GM21723 (cell line): Measurements from ENCODE around the gene WDR90.
"Not testable (repeated sequence)": the region's sequence is repeated elsewhere in the genome, so short reads cannot be mapped to it uniquely, and the experiment has no call there.

Experiments used
- ATAC-seq: cut with Tn5 transposase; IDR thresholded peaks from one replicate; pipeline ENCODE4 v1.9.1; 2021; ENCODE audit warnings: mild to moderate bottlenecking, moderate library complexity; ENCODE audit not compliant: unreplicated experiment

The WDR90 gene

GRCh38 chr16:704552-705380, 55.6 kb downstream of the WDR90 start:
- no peak for ATAC-seq

DNA sequence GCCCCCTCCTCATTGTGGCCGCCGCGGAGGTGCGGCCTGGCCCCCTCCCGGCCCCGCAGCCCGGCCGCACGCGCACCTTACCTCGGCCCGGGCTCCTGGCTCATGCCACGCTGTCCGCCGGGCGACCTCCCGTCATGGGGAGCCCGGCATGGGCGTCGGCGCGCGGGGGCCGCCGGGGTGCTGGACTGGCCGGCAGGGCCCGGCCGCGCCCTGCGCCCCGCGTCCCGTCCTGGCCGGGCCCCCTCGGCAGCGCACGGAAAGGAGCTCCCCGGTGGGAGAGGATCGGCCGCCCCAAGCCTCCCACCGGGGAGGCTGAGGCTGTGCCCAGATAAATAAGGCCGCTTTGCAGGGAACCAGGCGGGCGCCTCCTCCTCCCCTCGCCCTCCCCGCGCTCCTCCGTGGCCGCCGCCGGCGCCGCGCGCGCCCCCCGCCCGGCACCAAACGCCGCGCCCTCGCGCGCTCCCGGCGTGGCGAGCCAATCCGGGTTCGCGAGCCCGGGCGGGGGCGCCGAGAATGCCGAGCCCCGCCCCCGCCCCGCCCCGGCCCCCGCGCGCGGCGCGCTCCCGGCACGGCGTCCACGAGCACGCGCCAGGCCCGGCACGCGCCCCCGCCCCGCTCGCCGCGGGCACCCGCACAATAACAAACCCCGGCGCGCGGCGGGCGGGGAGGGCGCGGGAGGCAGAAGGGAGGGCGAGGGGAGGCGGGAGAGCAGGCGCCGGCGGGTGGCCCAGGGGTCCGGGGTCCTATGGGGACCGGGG, 56.4 kb downstream of the WDR90 start, which contains the start of gene FBXL16:
TSS of gene FBXL16 (minus strand) at position 371 of the 758 bp plus-strand sequence. CDS start 8,396 bp downstream, outside the sequence.
- ATAC-seq: no peak

DNA sequence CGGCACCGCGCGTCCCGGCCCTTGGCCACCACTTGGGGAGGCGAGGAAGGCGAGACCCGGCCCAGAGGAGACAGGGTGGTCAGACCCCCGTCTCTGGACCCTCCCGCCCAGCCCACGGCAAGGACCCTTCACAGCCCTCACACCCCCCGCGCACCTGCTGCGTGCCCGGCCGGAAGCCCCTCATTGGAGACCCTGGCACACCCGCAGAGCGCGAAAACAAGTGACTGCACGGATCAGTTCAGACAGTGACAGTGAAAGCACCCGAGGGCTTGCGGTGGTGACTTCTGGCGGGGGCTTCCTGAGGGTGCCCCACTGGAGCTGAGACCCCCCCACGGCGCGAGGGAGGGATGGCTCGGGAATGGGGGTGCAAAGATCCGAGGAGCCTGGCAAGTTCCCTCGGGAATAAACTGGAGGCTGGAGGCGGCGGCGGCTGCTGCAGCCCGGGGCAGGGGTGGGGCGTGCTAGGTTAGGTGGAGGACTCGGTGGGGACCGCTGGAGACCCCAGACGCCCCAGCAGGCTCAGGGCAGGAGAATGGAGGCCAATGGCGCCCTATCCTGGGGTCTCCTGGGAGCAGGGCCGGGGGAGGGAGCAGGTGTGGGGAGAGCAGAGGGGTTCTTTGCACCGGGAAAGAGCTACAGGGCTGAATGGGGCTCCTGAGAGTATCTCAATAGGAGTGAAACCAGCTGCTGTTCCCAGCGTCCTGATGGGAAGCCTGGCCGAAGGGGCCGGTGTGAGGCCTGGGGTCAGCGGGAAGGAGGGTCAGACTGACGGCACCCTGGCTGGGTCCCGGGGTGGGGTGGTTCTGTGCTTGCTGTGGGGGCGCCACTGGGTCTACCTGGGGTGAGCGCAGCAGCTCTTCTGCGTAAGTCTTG, 57.3 kb downstream of the WDR90 start:
- ATAC-seq: no peak

DNA sequence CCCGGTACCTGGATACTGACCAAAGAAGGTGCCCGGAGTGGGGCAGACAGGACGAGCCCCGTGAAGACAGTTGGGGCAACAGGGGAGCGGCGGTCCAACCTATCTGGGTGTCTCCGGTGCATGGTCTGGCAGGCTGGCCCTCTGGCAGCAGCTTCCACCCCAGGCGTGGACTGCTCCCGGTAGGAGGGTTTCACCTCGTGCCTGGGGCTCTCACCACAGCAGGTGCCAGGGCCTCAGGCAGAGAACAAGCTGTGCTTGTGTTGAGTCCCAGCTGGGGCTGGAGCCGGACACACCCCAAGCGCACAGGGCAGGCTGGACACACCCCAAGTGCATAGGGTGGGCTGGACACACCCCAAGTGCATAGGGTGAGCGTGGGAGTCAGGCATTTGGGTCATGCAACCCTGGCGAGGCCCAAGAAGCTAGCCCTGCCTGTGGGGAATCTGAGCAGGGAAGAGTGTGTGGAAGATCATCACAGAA, 57.9 kb downstream of the WDR90 start:
- no peak for ATAC-seq

- no peak for ATAC-seq
Measured at GRCh38 chr16:708019-708418, 58.9 kb downstream of the WDR90 start.

DNA sequence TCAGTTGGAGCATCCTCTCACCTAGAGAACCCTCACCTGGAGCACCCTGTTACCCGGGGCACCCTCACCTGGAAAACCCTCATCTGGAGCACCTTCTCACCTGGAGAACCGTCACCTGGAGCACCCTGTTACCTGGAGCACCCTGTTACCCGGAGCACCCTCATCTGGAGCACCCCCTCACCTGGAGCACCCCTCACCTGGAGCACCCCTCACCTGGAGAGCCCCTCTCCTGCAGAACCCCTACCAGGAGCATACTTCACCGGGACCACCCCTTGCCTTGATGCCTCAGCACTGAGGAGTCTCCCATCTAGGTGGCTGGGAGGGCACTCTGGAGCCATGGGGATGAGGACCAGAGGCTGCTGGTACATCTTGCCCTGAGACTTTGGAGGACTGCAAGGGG, 59.8 kb downstream of the WDR90 start:
- ATAC-seq: no peak

- ATAC-seq: no peak
Measured at GRCh38 chr16:709566-710499, 60.7 kb downstream of the WDR90 start.

DNA sequence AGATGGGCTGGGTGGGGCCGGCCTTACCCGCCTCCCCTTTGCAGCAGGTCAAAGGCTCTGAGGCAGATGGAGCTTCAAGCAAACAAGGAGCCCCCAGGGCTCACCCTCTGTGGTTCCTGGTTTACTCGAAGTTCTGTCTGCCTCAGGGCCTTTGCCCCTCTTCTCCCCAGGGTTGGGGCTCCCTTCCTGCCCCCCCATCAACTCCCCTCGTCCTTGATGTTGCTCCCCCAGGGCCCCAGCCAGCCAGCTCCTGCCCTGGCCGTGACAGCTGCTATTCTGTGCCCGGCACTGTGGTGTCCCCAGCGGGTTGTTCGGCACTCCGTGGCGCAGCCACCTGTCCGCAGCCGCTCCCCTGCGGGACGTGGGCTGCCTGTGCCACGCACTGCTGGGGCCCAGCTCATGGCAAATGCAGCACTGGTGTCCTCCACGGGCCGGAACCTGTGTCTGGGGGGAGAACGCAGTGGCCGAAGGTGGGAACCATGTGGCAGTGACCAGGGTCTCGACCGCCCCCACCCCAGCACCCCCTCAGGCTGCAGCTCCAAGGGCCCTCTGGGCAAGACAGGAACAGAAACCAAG, 61.4 kb downstream of the WDR90 start:
- no peak for ATAC-seq

- ATAC-seq: no peak
Measured at GRCh38 chr16:711084-711483, 61.9 kb downstream of the WDR90 start.

DNA sequence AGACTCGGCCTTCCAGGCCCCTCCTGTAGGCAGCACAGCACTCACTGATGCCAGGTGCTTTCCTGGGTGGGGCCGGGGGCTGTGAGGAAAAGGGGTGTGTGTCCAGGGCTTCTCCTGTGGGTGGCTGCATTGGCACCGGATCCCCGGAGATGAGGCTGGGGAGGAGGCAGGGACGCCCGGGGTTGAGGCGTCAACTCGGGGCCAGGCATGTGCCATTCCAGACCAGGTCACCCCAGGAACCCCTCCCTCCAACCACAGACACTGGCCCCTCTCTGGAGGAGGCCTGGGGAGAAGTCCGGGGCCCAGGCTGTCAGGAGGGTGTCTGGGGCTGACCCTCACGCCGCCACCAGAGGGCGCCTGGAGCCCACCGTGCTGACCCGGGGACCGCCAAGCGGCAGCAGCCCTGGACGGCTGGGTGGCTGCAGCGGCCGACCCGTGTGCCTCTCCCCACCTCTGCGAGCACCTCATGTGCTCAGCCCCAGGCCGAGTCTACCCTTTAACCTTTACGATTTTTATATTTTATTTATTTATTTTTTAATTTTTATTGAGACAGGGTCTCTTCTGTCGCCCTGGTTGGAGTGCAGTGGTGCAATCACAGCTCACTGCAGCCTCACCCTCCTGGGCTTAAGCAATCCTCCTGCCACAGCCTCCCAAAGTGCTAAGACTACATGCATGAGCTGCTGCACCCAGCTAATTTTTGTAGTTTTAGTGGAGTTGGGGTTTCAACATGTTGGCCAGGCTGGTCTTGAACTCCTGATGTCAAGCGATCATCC, 62.6 kb downstream of the WDR90 start:
- ATAC-seq: no peak

GRCh38 chr16:712740-713250, 63.6 kb downstream of the WDR90 start:
- not testable (repeated sequence) for ATAC-seq

DNA sequence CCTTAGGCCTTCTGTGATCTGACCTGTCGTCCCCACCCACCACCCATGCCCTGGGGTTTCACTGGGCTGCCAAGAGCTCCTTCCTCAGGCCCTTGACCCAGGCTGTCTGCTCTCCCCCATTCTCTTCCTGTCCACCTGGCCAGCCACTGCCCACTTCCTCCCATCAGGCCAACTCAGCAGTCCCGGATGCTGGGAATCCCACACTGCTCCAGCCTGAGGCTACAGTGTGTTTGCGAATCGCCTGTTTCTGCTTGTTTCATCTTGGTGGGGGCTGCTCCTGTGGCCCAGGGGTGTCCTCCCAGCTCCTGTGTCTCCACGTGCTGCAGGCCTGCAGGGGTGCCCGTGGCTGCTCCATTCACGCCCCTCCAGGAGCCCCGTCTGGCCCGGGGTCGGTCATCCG, 64.9 kb downstream of the WDR90 start:
- no peak for ATAC-seq

GRCh38 chr16:714558-715476, 65.7 kb downstream of the WDR90 start, which contains the start of gene METRN:
TSS of gene METRN (plus strand) at chr16:715118. CDS start at chr16:715290, 172 bp downstream.
- peak; percentile 55 for ATAC-seq

DNA sequence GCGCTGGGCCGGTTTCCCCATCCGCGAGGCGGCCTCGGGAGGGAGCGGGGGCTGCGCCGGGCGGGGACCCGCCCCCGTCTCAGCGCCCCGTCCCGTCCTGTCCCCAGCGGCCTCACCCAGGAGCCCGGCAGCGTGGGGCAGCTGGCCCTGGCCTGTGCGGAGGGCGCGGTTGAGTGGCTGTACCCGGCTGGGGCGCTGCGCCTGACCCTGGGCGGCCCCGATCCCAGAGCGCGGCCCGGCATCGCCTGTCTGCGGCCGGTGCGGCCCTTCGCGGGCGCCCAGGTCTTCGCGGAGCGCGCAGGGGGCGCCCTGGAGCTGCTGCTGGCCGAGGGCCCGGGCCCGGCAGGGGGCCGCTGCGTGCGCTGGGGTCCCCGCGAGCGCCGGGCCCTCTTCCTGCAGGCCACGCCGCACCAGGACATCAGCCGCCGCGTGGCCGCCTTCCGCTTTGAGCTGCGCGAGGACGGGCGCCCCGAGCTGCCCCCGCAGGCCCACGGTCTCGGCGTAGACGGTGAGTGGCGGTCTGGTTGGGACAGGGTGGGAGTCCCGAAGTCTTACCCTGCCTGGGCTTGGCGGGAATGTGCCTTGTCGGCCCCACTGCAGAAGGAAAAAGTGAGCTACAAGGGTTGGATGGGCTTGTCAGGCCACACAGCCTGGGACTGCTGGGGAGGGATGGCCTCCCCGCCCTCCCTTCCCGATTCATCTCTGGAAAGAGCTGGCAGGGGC, 66.5 kb downstream of the WDR90 start:
- ATAC-seq: peak; percentile 8

- ATAC-seq: no peak
Measured at GRCh38 chr16:716200-716568, 67.0 kb downstream of the WDR90 start.

DNA sequence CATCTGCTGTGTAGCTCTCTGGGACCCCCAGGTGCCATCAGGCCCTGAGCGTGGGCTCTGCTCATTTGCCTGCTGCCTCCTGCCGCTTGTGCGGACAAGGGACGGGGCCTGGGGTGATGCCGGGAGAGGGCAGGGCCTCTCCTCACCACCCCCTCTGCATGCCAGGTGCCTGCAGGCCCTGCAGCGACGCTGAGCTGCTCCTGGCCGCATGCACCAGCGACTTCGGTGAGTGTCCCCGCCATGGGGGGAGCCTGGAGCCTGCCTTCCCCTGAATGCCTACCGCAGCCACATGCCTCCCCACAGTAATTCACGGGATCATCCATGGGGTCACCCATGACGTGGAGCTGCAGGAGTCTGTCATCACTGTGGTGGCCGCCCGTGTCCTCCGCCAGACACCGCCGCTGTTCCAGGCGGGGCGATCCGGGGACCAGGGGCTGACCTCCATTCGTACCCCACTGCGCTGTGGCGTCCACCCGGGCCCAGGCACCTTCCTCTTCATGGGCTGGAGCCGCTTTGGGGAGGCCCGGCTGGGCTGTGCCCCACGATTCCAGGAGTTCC, 67.7 kb downstream of the WDR90 start:
- ATAC-seq: no peak
